Mucosa of gallbladder (tissue), 1 donor: ENCODE results near the gene SLC27A5. TPM values are rescaled to one million over a fixed set of nuclear protein-coding genes. Genes with fewer than 3 reads are reported as not detected.
"Not testable (repeated sequence)": the region's sequence is repeated elsewhere in the genome, so short reads cannot be mapped to it uniquely, and the experiment has no call there.

Experiments used
- DNase-seq: peaks from one replicate; pipeline ENCODE4 v3.0.0-alpha.2; 2020; ENCODE audit warnings: low spot score
- total RNA-seq: library from RNA; stranded (reverse); gene quantifications from one replicate; pipeline ENCODE4 v1.2.1, GENCODE V29; 2021
- donor health status: DM: no; HTN: no; CAD: no.

Gene SLC27A5
- total RNA-seq, 1 donor from 2014 or later: 7.9 TPM

DNA sequence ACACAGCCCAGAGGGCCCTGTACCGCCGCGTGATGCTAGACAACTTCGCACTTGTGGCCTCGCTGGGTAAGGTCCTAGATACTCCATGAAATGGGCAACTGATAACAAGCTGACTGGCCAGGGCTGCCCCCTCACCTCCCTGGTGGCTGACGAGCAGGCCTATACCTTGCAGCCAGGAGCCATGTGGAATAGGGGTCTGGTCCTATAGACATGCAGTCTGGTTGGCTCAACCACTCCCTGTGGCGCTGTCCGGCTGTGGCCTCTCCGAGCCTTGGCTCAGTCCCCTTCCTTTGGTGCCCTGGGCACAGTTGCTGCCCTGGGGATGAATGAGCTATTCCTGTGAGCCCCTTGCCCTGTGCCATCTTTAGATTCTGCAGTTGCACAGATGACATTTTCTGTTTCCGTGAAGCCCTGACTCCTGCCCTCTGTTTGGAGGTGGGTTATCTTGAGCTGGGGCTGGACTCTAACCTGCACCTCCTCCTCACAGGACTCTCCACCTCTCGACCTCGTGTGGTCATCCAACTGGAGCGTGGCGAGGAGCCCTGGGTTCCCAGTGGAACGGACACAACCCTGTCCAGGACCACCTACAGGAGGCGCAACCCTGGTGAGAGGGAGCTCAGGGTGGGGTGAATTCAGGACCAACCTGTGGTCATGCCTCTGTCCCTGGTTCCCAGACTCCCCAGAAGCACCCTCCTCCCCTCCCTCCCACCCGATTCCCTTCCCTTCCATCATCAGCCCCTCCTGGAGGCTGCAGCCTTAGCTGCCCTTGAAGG, 42.4 kb downstream of the SLC27A5 start:
- DNase-seq: no peak

DNA sequence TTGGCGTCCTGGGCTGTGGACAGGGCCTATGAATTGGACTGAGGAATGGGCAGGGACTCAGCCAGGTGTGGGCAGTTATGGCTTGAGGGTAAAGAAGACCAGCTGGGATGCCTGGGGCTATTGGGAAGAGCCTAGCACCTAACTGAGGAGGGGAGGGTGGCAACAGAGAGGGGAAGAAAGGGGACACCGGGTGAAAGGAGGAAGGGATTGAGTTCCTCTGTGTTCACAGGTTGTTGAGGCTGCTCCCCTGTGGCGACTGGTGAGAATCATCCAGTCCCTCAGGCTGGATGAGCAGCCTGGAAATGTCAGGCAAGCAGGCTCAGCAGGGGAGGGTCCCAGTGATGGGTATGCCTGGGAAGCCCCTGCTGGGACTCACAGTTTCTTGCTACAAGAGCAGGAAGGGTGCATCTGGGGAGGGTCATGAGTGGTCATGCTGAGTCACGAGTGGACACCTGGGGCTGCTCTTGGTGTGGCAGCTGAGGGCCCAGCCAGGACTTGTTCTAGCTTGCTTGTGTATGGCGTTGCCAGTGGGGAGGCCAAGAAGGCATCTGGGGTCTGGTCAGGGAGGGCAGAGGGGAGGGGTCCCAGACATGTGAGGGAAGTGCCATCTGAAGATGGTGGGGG, 43.5 kb downstream of the SLC27A5 start:
- no peak for DNase-seq

DNA sequence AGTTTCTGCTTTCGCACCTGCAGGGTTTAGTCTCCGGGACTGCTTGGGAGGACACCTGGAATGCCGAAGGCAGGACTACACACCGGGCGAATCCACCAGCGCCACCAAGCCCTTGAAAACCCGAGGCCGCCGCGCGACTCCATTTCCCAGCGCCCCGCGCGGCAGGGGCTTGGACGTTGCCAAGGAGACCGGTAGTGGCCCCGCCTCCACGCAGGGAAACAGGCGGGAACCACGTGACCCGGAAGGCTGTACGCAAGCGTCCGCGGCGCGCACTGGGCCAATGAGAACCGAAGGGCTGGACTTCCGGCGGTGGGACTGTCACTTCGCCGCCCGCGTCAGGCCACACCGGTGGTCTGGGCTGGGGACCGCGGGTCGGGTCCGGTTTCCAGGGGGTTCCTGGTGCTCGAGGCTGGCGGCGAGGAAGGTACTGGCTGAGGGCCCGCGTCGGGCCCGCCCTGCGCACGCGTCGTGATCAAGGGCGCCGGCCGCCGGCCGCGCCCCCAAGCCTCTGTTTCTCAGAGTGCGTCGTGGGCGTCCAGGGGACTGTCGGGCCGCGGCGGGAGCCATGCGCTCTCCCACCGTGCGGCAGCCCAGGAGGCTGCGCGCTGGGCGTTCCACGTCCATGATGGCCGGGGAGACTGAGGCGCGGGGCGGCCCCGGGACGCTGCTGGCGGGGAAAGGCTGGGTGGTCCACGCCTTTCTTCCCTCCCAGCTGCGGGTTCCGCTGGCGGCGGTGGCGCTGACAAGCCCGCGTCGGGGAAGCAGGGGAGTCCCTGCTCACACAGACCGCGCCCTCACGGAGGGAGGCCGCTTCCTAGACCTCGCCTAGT, 44.8 kb downstream of the SLC27A5 start, which contains the start of gene ZNF324:
Gene ZNF324, plus strand, starts transcription at position 321 of the 830 bp plus-strand sequence. CDS start 2,106 bp downstream, outside the sequence.
- peak; percentile 99 for DNase-seq

DNA sequence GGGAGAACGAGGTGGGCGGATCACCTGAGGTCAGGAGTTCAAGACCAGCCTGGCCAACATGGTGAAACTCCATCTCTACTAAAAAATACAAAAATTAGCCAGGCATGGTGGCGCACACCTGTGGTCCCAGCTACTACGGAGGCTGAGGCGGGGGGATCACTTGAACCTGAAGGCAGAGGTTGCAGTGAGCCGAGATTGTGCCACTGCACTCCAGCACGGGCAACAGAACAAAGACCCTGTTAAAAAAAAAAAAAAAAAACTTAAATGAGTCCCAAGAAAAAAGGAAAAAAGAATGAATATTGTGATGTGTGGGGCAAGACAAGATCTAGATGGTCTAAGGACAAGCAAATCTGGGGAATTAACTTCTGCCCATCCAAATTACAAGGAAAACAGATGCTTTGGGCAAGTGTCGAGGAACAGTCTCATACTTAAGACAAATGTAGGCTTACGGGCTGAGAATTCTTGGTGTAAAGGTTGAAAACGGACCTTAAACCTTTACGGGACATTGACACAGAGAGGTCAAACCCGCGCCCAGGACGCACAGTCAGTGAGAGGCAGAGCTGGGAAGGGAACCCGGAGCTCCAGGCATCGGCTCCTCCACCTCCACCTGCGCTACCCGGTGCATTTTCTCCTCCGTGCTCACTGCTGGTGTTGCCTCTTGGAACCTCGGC, 45.6 kb downstream of the SLC27A5 start:
- DNase-seq: no peak

DNA sequence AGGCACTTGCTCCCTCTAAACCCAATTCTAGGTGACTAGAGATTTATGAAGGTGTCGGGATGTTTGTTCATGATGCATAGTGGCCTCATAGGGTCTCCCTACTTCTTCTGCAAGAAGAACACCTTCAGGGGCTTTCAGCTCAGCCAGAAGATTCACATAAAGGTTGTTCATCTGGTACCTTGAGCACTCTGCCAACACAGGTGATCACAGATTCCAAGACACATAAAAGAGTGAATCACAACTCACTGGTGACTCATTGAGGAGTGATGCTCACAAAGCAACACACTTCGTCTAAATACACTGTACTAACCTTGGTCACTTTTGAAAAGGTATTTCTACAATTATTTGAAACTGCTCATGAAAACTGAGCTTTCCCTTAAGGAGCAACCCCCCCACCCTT, 51.8 kb downstream of the SLC27A5 start:
- no peak for DNase-seq

DNA sequence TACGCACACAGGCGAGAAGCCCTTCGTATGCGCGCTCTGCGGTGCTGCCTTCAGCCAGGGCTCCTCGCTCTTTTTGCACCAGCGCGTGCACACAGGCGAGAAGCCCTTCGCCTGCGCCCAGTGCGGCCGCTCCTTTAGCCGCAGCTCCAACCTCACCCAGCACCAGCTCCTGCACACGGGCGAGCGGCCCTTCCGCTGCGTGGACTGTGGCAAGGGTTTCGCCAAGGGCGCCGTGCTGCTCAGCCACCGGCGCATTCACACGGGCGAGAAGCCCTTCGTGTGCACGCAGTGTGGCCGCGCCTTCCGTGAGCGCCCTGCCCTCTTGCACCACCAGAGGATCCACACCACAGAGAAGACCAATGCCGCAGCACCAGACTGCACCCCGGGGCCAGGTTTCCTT, 55.7 kb downstream of the SLC27A5 start:
- DNase-seq: no peak

DNA sequence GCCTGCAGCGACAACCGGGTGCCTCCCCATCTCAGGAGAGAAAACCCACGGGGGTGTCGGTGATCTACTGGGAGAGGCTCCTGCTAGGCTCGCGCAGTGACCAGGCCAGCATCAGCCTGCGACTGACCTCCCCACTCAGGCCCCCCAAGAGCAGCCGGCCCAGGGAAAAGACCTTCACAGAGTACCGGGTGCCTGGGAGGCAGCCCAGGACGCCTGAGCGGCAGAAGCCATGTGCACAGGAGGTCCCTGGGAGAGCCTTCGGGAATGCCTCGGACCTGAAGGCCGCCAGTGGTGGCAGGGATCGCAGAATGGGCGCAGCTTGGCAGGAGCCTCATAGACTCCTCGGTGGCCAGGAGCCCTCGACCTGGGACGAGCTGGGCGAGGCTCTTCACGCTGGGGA, 56.5 kb downstream of the SLC27A5 start:
- DNase-seq: no peak

DNA sequence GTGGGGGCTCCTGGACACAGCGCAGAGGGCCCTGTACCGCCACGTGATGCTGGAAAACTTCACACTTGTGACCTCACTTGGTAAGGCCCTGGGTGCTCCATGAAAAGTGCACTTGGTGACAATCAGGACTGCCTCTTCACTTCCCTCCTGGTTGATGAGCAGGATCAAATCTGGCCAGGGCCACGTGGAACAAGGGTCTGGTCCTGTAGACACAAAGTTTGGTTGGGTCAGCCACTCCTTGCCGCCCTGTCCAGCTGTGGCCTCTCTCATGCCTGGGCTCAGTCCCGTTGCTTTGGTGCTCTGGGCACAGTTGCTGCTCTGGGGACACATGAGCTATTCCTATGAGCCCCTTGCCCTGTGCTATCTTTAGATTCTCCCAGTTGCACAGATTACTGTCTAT, 58.0 kb downstream of the SLC27A5 start:
- DNase-seq: no peak

DNA sequence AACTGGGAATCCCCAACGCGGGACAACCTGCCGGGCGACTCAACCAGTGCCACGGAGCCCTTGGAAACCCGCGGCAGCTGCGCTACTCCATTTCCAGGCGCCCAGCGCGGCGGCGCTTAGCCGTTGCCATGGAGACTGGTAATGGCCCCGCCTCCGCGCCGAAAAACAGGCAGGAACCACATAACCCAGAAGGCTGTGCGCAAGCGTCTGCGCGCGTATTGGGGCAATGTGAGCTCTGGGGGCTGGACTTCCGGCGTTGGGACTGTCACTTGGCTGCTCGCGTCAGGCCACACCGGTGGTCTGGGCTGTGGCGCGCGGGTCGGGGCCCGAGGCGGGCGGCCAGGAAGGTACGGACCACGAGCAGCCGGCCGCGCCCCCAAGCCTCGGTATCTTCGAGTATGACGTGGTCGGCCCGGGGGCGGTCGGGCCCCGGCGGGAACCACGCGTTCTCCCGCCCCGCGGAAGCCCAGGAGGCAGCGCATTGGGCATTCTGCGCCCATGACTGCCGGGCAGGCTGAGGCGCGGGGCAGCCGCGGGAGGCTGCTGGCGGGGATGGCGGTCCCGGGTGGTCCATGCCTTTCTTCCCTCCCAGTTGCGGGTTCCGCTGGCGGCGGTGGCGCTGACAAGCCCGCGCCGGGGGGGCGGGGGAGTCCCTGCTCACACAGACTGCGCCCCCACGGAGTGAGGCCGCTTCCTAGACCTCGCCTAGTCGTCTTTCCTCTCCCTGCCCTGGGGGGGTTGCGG, 60.3 kb downstream of the SLC27A5 start, which contains the start of gene ZNF324B:
Gene ZNF324B, plus strand, starts transcription at position 265 of the 744 bp plus-strand sequence. CDS start 2,080 bp downstream, outside the sequence.
- DNase-seq: peak; percentile 97

DNA sequence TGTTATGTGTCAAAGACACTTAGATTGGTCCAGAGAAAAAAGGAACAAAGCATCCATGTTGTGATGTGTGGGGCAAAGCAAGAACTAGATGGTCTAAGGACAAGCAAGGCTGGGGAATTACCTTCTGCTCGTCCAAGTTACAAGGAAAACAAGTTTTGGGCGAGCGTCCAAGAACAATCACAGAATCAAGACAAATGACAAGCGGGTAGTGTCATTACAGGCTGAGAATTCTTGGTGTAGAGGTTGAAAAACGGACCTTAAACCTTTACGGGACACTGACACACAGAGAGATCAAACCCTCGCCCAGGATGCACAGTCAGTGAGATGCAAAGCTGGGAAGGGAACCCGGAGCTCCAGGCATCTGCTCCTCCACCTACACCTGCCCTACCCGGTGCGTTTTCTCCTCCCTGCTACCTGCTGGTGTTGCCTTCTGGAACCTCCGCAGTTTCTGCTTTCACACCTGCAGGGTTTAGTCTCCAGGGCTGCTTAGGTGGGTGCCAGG, 60.9 kb downstream of the SLC27A5 start:
- DNase-seq: peak; percentile 42

DNA sequence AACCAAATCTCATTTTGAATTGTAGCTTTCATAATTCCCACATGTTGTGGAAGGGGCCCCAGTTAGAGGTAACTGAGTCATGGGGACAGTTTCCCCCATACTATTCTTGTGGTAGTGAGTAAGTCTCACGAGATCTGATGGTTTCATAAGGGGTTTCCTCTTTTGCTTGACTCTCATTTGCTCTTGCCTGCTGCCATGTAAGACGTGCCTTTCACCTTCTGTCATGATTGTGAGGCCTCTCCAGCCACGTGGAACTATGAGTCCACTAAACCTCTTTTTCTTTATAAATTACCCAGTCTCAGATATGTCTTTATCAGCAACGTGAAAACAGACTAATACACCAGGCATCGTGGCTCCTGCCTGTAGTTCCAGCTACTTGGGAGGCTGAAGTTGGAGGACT, 61.8 kb downstream of the SLC27A5 start:
- DNase-seq: not testable (repeated sequence)

DNA sequence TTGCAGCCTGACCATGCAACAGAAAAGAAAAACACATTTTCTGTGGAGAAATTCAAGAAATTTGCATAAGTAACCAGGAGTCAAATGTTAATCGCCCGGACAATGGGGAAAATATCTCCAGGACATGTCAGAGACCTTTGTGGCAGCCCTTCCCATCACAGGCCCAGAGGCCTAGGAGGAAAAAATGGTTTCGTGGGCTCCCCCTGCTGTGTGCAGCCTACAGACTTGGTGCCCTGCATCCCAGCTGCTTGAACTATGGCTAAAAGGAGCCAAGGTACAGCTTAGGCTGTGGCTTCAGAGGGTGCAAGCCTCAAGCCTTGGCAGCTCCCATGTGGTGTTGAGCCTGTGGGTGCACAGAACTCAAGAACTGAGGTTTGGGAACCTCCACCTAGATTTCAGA, 62.9 kb downstream of the SLC27A5 start:
- not testable (repeated sequence) for DNase-seq

Other genes starting within 250 kb of the SLC27A5 start
- gene ZNF8, start 233.0 kb downstream of the SLC27A5 start, total RNA-seq: 6.1 TPM
- 32.2 TPM for gene ERVK3-1, start 206.6 kb downstream of the SLC27A5 start, total RNA-seq
- gene ZSCAN22, start 185.0 kb downstream of the SLC27A5 start, total RNA-seq: 4.7 TPM
- 8.1 TPM for gene A1BG, start 158.5 kb downstream of the SLC27A5 start, total RNA-seq
- 3.5 TPM for gene ZNF497, start 149.2 kb downstream of the SLC27A5 start, total RNA-seq
- 2.9 TPM for gene ZNF837, start 131.0 kb downstream of the SLC27A5 start, total RNA-seq
- 614 TPM for gene RPS5, start 124.7 kb downstream of the SLC27A5 start, total RNA-seq
- not detected for gene RNF225, start 116.3 kb downstream of the SLC27A5 start, total RNA-seq
- 13.9 TPM for gene ZNF584, start 103.3 kb downstream of the SLC27A5 start, total RNA-seq
- gene ZNF132, start 71.8 kb downstream of the SLC27A5 start, total RNA-seq: 12.1 TPM
- 7.8 TPM for gene ZNF324B, start 60.4 kb downstream of the SLC27A5 start, total RNA-seq
- gene ZNF324, start 44.9 kb downstream of the SLC27A5 start, total RNA-seq: 16.4 TPM
- gene ZNF446, start 35.6 kb downstream of the SLC27A5 start, total RNA-seq: 19.4 TPM
- 22.8 TPM for gene ZBTB45, start 7.8 kb upstream of the SLC27A5 start, total RNA-seq
- gene TRIM28, start 32.1 kb upstream of the SLC27A5 start, total RNA-seq: 286 TPM
- gene CHMP2A, start 43.1 kb upstream of the SLC27A5 start, total RNA-seq: 154 TPM
- gene UBE2M, start 46.6 kb upstream of the SLC27A5 start, total RNA-seq: 64.0 TPM
- gene MZF1, start 61.3 kb upstream of the SLC27A5 start, total RNA-seq: 67.6 TPM